CD8-positive, alpha-beta memory T cell (primary cell): ENCODE measurements around the gene PPFIA2. TPM values are rescaled to one million over a fixed set of nuclear protein-coding genes. Genes with fewer than 3 reads are reported as not detected.
"Not testable (repeated sequence)": the region's sequence is repeated elsewhere in the genome, so short reads cannot be mapped to it uniquely, and the experiment has no call there.

Experiments
- CTCF ChIA-PET: fragments of 350-600 bp; sonication (Branson Sonifier 250); formaldehyde crosslinking; loops from one replicate; lab custom pipeline; 2021; ENCODE audit warnings: antibody characterized with exemption; lab: Charles Lee
- POLR2A ChIA-PET: fragments of 350-600 bp; sonication (Branson Sonifier 250); formaldehyde crosslinking; loops from one replicate; lab custom pipeline; 2021; ENCODE audit warnings: antibody characterized with exemption; lab: Charles Lee
- DNase-seq, 5 donors: peaks; one replicate each; pipeline versions ENCODE4 v3.0.0 to v3.0.0-alpha.2; 2020 to 2022; ENCODE audit warnings: mixed read lengths in 1 of 5
- H3K27ac ChIP-seq: one replicate; pipeline ENCODE4 v1.7.0; 2013; ENCODE audit warnings: low read depth, mild to moderate bottlenecking, low read length, moderate library complexity
- H3K27me3 ChIP-seq: 2 replicates; pipeline ENCODE4 v1.7.0; 2013; ENCODE audit warnings: low read length, mild to moderate bottlenecking; ENCODE audit not compliant: insufficient read depth, poor library complexity, severe bottlenecking
- H3K36me3 ChIP-seq: 2 replicates; pipeline ENCODE4 v1.7.0; 2013; ENCODE audit warnings: mild to moderate bottlenecking, low read length, moderate library complexity; ENCODE audit not compliant: insufficient read depth
- H3K4me1 ChIP-seq: 2 replicates; pipeline ENCODE4 v1.7.0; 2013; ENCODE audit warnings: mild to moderate bottlenecking, low read length, moderate library complexity; ENCODE audit not compliant: insufficient read depth
- H3K4me3 ChIP-seq: 2 replicates; pipeline ENCODE4 v1.7.0; 2013; ENCODE audit warnings: mild to moderate bottlenecking, low read length
- H3K9me3 ChIP-seq: 2 replicates; pipeline ENCODE4 v1.7.0; 2013; ENCODE audit warnings: mild to moderate bottlenecking, low read length
- H3K27ac Mint-ChIP-seq, 8 donors: one replicate each; pipeline ENCODE4 v1.8.0; 2020 to 2021; ENCODE audit warnings: mixed read lengths in 8 of 8, mild to moderate bottlenecking in 6 of 8, inconsistent platforms in 3 of 8, moderate library complexity in 3 of 8
- H3K27me3 Mint-ChIP-seq, 2 donors: one replicate each; pipeline ENCODE4 v1.8.0; 2020 to 2021; ENCODE audit warnings: mixed read lengths in 2 of 2, mild to moderate bottlenecking in 1 of 2, moderate library complexity in 1 of 2
- H3K36me3 Mint-ChIP-seq, 3 donors: one replicate each; pipeline ENCODE4 v1.8.0; 2020 to 2021; ENCODE audit warnings: mixed read lengths in 3 of 3, inconsistent platforms in 1 of 3, mild to moderate bottlenecking in 1 of 3
- H3K4me1 Mint-ChIP-seq, 3 donors: one replicate each; pipeline ENCODE4 v1.8.0; 2020 to 2021; ENCODE audit warnings: mixed read lengths in 3 of 3, inconsistent platforms in 1 of 3, mild to moderate bottlenecking in 1 of 3
- H3K4me3 Mint-ChIP-seq, 7 donors: one replicate each; pipeline ENCODE4 v1.8.0; 2020 to 2021; ENCODE audit warnings: mixed read lengths in 7 of 7, mild to moderate bottlenecking in 6 of 7, moderate library complexity in 4 of 7, inconsistent platforms in 2 of 7
- H3K9me3 Mint-ChIP-seq, 5 donors: one replicate each; pipeline ENCODE4 v1.8.0; 2020 to 2022; ENCODE audit warnings: mixed read lengths in 5 of 5, mild to moderate bottlenecking in 3 of 5, moderate library complexity in 2 of 5, inconsistent platforms in 1 of 5
- polyA plus RNA-seq: library from polyadenylated mRNA; unstranded; fragments of 300-500 nt; fragmentation: Illumina TruSeq; gene quantifications from one replicate; pipeline ENCODE4 v1.2.3, GENCODE V29; 2021
- total RNA-seq, 2 experiments: library from RNA; stranded (reverse); gene quantifications; one replicate each; pipeline ENCODE4 v1.2.3, GENCODE V29; 2021

PPFIA2 gene
- total and polyA plus RNA-seq, 3 experiments from 2014 or later = not detected

- H3K27ac ChIP-seq = no peak overlapping the region
- no peaks in the 10 kb centered on the region for H3K4me1 ChIP-seq
- H3K4me3 ChIP-seq = no peak overlapping the region
- POLR2A ChIA-PET = no interaction called here
- Mint-ChIP-seq H3K36me3 (no peaks in the 10 kb centered on the region), H3K27ac (no peak overlapping the region), H3K27me3 (no peaks in the 10 kb centered on the region), H3K4me3 (no peak overlapping the region), H3K4me1 (no peaks in the 10 kb centered on the region), H3K9me3 (peaks cover 0 to 2% (median 0%) of the 10 kb centered on the region in 5 donors)
- CTCF ChIA-PET = no interaction called here
- DNase-seq = no peak
- H3K27me3 ChIP-seq = no peaks in the 10 kb centered on the region
- H3K9me3 ChIP-seq = no peaks in the 10 kb centered on the region
- H3K36me3 ChIP-seq = no peaks in the 10 kb centered on the region
These were observed 46.6 kb downstream of the PPFIA2 start for GRCh38 chr12:81712536-81712935.

GRCh38 chr12:81705586-81705985 lies 53.6 kb downstream of the PPFIA2 start:
- H3K4me1 Mint-ChIP-seq = no peaks in the 10 kb centered on the region
- H3K27me3 Mint-ChIP-seq = peaks cover 0 to 1% of the 10 kb centered on the region in 2 donors
- H3K4me3 Mint-ChIP-seq = no peak overlapping the region
- POLR2A ChIA-PET = no interaction called here
- CTCF ChIA-PET = no interaction called here
- no peaks in the 10 kb centered on the region for H3K36me3 Mint-ChIP-seq
- Histone ChIP-seq H3K27me3 (no peaks in the 10 kb centered on the region), H3K4me1 (no peaks in the 10 kb centered on the region), H3K27ac (no peak overlapping the region), H3K4me3 (no peak overlapping the region), H3K9me3 (no peaks in the 10 kb centered on the region), H3K36me3 (no peaks in the 10 kb centered on the region)
- H3K9me3 Mint-ChIP-seq = peaks cover 0 to 2% (median 0%) of the 10 kb centered on the region in 5 donors
- H3K27ac Mint-ChIP-seq = no peak overlapping the region
- DNase-seq = no peak

- peaks cover 0 to 4% (median 0%) of the 10 kb centered on the region in 5 donors for H3K9me3 Mint-ChIP-seq
- H3K9me3 ChIP-seq = no peaks in the 10 kb centered on the region
These were observed 59.6 kb downstream of the PPFIA2 start for GRCh38 chr12:81699551-81699950.

GRCh38 chr12:81692008-81692407 lies 67.1 kb downstream of the PPFIA2 start:
- Mint-ChIP-seq H3K27me3 (peaks cover 0 to 1% of the 10 kb centered on the region in 2 donors), H3K4me1 (no peaks in the 10 kb centered on the region), H3K4me3 (no peak overlapping the region), H3K36me3 (no peaks in the 10 kb centered on the region), H3K27ac (no peak overlapping the region), H3K9me3 (peaks cover 0 to 3% (median 0%) of the 10 kb centered on the region in 5 donors)
- H3K4me1 ChIP-seq = no peaks in the 10 kb centered on the region
- no peaks in the 10 kb centered on the region for H3K9me3 ChIP-seq
- ChIA-PET POLR2A (no interaction called here), CTCF (no interaction called here)
- no peak overlapping the region for H3K27ac ChIP-seq
- DNase-seq = no peak
- H3K36me3 ChIP-seq = no peaks in the 10 kb centered on the region
- H3K4me3 ChIP-seq = no peak overlapping the region
- no peaks in the 10 kb centered on the region for H3K27me3 ChIP-seq

More at GRCh38 chr12:81699551-81699950, 59.6 kb downstream of the PPFIA2 start:
- no peaks in the 10 kb centered on the region for H3K36me3 Mint-ChIP-seq
- no peak overlapping the region for H3K27ac Mint-ChIP-seq
- Histone ChIP-seq H3K4me1 (no peaks in the 10 kb centered on the region), H3K4me3 (no peak overlapping the region), H3K27me3 (no peaks in the 10 kb centered on the region), H3K36me3 (no peaks in the 10 kb centered on the region), H3K27ac (no peak overlapping the region)
- H3K4me1 Mint-ChIP-seq = no peaks in the 10 kb centered on the region
- POLR2A ChIA-PET = no interaction called here
- no peak for DNase-seq
- H3K27me3 Mint-ChIP-seq = peaks cover 0 to 3% of the 10 kb centered on the region in 2 donors
- CTCF ChIA-PET = no interaction called here
- H3K4me3 Mint-ChIP-seq = no peak overlapping the region

- ChIA-PET POLR2A (no interaction called here), CTCF (no interaction called here)
- Histone ChIP-seq H3K36me3 (no peaks in the 10 kb centered on the region), H3K27me3 (no peaks in the 10 kb centered on the region), H3K27ac (no peak overlapping the region), H3K4me1 (no peaks in the 10 kb centered on the region), H3K4me3 (no peak overlapping the region), H3K9me3 (no peaks in the 10 kb centered on the region)
- no peak for DNase-seq
- Mint-ChIP-seq H3K36me3 (no peaks in the 10 kb centered on the region), H3K27ac (no peak overlapping the region), H3K4me3 (no peak overlapping the region), H3K9me3 (peaks cover 0 to under 1% (median 0%) of the 10 kb centered on the region in 5 donors), H3K4me1 (no peaks in the 10 kb centered on the region), H3K27me3 (no peaks in the 10 kb centered on the region)
These were observed 75.3 kb downstream of the PPFIA2 start for GRCh38 chr12:81683881-81684280.

- H3K36me3 Mint-ChIP-seq = no peaks in the 10 kb centered on the region
- ChIA-PET CTCF (no interaction called here), POLR2A (no interaction called here)
- no peak overlapping the region for H3K4me3 Mint-ChIP-seq
- Histone ChIP-seq H3K4me3 (no peak overlapping the region), H3K27ac (no peak overlapping the region), H3K4me1 (no peaks in the 10 kb centered on the region), H3K36me3 (no peaks in the 10 kb centered on the region), H3K9me3 (no peaks in the 10 kb centered on the region), H3K27me3 (no peaks in the 10 kb centered on the region)
- no peaks in the 10 kb centered on the region for H3K4me1 Mint-ChIP-seq
- DNase-seq = no peak
- peaks cover 0 to 3% (median 0%) of the 10 kb centered on the region in 5 donors for H3K9me3 Mint-ChIP-seq
- no peaks in the 10 kb centered on the region for H3K27me3 Mint-ChIP-seq
- no peak overlapping the region for H3K27ac Mint-ChIP-seq
These were observed 79.5 kb downstream of the PPFIA2 start for GRCh38 chr12:81679614-81680013.

- no peaks in the 10 kb centered on the region for H3K36me3 ChIP-seq
- Mint-ChIP-seq H3K36me3 (no peaks in the 10 kb centered on the region), H3K9me3 (no peaks in the 10 kb centered on the region), H3K4me1 (no peaks in the 10 kb centered on the region), H3K4me3 (no peak overlapping the region), H3K27me3 (no peaks in the 10 kb centered on the region), H3K27ac (no peak overlapping the region)
- no peak for DNase-seq
- no peak overlapping the region for H3K27ac ChIP-seq
- H3K4me3 ChIP-seq = no peak overlapping the region
- no peaks in the 10 kb centered on the region for H3K27me3 ChIP-seq
- no peaks in the 10 kb centered on the region for H3K9me3 ChIP-seq
- ChIA-PET CTCF (no interaction called here), POLR2A (no interaction called here)
- H3K4me1 ChIP-seq = no peaks in the 10 kb centered on the region
These were observed 88.4 kb downstream of the PPFIA2 start for GRCh38 chr12:81670759-81671158.

GRCh38 chr12:81668475-81668874 lies 90.7 kb downstream of the PPFIA2 start:
- no peak overlapping the region for H3K4me3 Mint-ChIP-seq
- POLR2A ChIA-PET = no interaction called here
- no peaks in the 10 kb centered on the region for H3K36me3 Mint-ChIP-seq
- CTCF ChIA-PET = no interaction called here
- Histone ChIP-seq H3K4me1 (no peaks in the 10 kb centered on the region), H3K36me3 (no peaks in the 10 kb centered on the region), H3K4me3 (no peak overlapping the region), H3K27ac (no peak overlapping the region), H3K27me3 (no peaks in the 10 kb centered on the region), H3K9me3 (no peaks in the 10 kb centered on the region)
- peaks cover 0 to 2% (median 0%) of the 10 kb centered on the region in 5 donors for H3K9me3 Mint-ChIP-seq
- H3K27ac Mint-ChIP-seq = no peak overlapping the region
- DNase-seq = no peak
- no peaks in the 10 kb centered on the region for H3K27me3 Mint-ChIP-seq
- H3K4me1 Mint-ChIP-seq = no peaks in the 10 kb centered on the region

- H3K27ac Mint-ChIP-seq = peak overlapping the region in 1 of 8 donors; percentile 81
- H3K4me3 Mint-ChIP-seq, H3K9me3 ChIP-seq, H3K36me3 ChIP-seq, H3K36me3 Mint-ChIP-seq, CTCF ChIA-PET, H3K4me1 Mint-ChIP-seq, POLR2A ChIA-PET, H3K9me3 Mint-ChIP-seq, H3K4me1 ChIP-seq, H3K27me3 Mint-ChIP-seq, DNase-seq, H3K27ac ChIP-seq, H3K27me3 ChIP-seq, H3K4me3 ChIP-seq: not testable (repeated sequence)
These were observed 99.8 kb downstream of the PPFIA2 start for GRCh38 chr12:81659310-81659709.
